ENCODE measurements around the gene RET.
A peak's percentile ranks its signal among the peaks of the same experiment; 100 is the strongest.
"Not testable (repeated sequence)": the region's sequence is repeated elsewhere in the genome, so short reads cannot be mapped to it uniquely, and the experiment has no call there.

The RET gene

GRCh38 chr10:43135656-43136055 lies 58.8 kb downstream of the RET start:
- no peak for DNase-seq (ENCODE audit: low spot score)

DNA sequence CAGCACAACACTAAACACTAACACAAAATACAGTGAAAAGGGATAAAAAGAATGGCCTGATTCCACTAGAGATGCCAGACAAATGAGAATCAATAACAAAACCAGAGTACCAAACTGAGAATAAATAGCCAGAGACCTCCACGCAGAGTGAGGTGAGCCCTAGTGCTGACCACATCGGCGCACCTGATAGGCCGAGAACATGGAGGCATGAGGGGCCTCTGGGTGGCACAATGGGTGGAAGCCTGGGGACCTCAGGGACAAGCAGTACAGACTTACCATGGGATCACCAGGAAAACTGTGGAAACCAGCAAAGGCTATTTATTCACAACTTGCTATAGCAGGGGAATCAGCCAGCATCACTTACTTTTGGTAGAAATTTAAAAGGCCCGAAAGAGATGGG lies 59.6 kb downstream of the RET start:
- DNase-seq (ENCODE audit: low spot score) = no peak

DNA sequence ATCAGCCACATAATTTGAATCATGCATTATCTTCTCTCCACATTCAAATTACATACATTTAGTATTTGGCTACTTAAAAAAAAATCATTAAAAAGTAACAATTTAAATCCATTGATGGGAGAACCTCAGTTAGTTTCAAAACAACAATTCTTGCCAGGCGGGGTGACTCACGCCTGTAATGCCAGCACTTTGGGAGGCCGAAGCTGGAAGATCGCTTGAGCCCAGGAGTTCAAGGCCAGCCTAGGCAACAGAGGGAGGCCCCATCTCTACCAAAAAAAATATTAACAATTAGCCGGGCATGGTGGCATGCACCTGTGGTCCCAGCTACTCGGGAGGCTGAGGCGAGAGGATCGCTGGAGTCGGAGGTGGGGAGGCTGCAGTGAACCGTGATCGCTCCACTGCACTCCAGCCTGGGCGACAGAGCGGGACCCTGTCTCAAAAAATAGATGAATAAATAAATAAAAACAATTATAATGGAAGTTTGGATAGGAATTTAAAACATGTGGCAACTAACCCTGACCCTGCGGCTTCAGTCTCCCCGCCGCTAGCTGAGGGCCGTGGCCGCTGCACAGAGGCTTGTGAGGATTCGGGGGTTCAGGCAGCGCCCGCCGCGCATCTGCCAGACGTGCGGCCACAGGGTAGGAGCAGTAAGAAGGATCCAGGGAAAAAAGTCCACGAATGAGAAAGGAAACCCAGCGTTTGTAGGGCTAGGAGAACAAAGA lies 60.3 kb downstream of the RET start:
- no peak for DNase-seq (ENCODE audit: low spot score)

- DNase-seq (ENCODE audit: low spot score) = peak; percentile 18
These were observed 60.8 kb downstream of the RET start for GRCh38 chr10:43137717-43138020.

DNA sequence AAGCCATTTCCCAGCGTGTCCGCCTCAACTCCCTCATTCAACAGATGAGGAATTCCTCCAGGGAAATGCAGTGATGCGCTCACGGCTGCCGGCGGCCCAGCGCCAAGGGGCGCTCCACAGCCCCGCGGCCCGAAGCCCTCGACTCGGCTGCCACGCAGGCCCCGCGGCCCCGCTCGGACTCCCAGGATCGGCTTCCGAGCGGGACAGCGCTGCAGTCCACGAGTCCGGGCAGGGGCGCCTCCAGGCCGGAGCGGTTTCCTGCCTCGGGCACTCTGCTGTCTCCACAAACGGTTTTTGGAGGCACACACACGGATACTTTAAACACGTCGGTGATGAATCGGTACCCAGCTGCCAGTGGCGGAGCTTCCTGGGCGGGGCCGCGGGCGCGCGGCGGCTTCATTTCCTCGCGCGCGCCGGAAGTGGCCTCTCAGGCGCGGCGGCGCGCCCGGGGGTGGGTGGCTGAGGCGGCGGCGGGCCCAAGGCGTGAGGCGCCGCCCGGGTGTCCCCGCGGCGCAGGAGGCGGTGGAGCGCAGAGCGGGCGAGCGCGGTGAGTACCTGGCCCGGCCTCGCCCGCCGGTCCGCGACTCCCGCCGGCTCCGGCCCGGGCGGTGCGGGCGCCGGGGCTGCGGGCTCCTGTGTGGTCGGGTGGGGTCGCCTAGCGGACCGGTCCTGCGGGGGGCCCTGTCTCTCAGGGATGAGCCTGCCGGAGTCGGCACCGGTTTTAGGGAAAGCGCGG lies 61.3 kb downstream of the RET start, which contains the start of gene CSGALNACT2:
Gene CSGALNACT2, plus strand, starts transcription at position 425 of the 736 bp plus-strand sequence. CDS start 16,705 bp downstream, outside the sequence.
- DNase-seq (ENCODE audit: low spot score) = peak; percentile 89

- peak; percentile 71 for DNase-seq (ENCODE audit: low spot score)
These were observed 61.9 kb downstream of the RET start for GRCh38 chr10:43138757-43139241.

DNA sequence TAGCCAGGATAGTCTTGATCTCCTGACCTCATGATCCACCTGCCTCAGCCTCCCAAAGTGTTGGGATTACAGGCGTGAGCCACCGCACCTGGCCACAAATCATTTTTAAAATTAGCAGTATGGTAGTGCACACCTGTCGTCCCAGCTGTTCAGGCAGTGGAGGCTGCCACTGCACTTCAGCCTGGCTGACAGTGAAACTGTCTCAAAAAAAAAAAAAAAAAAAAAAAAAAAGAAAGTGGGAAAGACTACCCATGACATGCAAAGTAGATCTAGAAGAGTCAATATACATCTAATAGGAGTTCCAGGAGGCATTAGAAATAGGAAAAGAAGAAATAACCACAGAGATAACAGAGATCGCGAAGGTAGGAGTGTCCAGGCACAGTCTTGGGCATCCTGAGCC lies 64.6 kb downstream of the RET start:
- DNase-seq (ENCODE audit: low spot score) = no peak

DNA sequence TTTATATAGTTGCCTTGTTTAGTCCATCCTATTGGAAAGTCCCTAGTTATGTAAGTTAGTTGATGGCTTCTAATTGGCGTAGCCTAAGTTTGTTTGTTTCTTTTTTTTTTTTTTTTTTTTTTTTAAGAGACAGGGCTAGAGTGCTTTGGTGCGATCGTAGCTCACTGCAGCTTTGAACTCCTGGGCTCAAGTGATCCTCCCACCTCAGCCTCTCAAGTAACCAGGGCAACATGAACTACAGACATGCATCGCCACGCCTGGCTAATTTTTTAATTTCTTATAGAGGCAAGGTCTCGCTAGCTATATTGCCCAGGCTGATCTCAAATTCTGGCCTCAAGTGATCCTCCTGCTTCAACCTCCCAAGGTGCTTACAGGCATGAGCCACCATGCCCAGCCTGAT lies 68.4 kb downstream of the RET start:
- DNase-seq (ENCODE audit: low spot score) = no peak

GRCh38 chr10:43145936-43146335 lies 69.1 kb downstream of the RET start:
- not testable (repeated sequence) for DNase-seq (ENCODE audit: low spot score)

DNA sequence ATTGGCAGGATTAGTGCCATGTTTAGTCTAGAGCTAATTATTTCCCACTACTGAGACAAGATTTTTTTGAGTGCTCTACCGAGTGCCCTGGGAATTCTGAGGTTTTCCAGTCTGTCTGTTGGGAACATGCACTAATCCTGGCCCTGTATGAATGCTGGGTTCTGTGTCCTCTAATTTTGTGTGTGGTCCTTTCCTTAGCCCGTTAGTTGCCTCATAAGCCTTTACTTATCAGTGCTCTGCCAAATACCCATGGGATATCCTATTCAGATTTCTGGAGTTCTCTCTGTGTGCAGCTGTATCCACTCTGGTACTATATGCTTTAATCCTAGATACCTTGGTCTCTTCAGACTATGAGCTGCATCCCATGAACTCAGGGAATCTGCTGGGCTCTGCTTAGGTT lies 74.5 kb downstream of the RET start:
- no peak for DNase-seq (ENCODE audit: low spot score)

GRCh38 chr10:43153901-43154300 lies 77.0 kb downstream of the RET start:
- DNase-seq (ENCODE audit: low spot score) = no peak

GRCh38 chr10:43155221-43155620 lies 78.4 kb downstream of the RET start:
- DNase-seq (ENCODE audit: low spot score) = no peak

GRCh38 chr10:43155741-43156140 lies 78.9 kb downstream of the RET start:
- DNase-seq (ENCODE audit: low spot score) = no peak

DNA sequence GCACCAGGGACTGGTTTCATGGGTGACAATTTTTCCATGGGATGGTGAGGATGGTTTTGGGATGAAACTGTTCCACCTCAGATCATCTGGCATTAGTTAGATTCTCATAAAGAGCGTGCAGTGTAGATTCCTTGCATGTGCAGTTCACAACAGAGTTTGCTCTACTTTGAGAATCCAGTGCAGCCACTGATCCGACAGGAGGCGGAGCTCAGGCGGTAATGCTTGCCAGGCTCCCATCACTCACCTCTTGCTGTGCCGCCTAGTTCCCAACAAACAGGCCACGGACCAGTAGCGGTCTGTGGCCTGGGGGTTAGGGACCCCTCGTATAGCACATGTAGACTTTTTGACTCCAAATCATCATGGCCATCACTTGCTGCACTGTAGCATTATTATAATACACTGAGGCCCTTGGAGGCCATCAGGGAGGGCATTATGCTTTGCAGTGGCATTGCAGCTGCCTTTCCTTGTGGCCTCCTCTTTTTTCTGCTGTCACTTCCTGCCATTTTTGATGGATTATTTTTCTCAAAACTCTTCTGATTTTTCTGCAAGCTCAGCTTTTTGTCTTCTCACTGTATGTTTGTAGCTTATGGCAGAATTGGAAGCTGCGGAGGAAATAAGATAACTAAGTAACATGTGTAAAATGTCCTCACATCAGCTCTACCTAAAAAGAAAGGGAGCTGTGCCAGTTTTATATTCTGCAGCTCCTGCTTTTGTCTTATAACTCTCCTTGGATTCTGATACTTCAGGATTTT lies 79.9 kb downstream of the RET start:
- no peak for DNase-seq (ENCODE audit: low spot score)

GRCh38 chr10:43158636-43159035 lies 81.8 kb downstream of the RET start:
- DNase-seq (ENCODE audit: low spot score) = no peak

DNA sequence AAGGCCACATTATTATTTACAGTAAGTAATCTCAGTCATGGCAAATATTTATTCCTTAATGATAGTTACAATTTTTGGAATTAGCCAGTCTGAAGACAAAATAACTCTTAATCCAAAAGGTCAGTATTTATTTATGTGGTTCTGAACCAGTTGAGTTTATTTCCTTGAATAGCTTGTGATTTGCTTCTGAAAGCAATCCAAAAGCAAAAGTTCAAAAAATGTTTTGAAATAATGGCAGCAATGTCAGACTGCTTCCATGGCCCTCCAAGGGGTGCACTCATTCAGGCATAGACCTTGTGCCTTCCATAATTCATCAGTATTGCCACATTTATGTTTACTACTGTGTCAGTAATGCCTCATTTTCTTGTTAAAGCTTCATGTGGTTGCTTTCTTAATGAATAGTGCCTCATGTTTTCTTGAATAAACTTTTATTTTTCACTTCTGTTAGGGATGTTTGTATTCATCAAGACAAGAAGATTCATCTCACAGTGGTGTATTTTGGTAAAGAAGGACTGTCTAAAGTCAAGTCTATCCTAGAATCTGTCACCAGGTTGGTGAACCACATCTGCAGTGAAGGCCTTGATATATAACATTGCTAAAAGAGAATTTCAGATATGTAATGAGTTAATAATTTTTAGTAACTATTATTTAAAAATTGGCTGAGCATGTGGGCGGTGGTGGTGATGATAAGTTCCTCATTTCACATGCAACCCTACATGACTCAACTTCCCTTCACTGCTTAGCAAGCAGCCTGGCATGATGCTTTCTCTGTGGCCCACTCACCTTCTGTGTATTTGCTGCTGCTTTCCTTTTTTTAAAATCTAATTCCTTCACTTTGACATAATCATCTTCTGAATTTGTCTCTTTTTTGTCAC lies 83.4 kb downstream of the RET start:
- DNase-seq (ENCODE audit: low spot score) = peak; percentile 25

GRCh38 chr10:43160921-43161255 lies 84.0 kb downstream of the RET start:
- no peak for DNase-seq (ENCODE audit: low spot score)

- no peak for DNase-seq (ENCODE audit: low spot score)
These were observed 85.7 kb downstream of the RET start for GRCh38 chr10:43162604-43163003.

DNA sequence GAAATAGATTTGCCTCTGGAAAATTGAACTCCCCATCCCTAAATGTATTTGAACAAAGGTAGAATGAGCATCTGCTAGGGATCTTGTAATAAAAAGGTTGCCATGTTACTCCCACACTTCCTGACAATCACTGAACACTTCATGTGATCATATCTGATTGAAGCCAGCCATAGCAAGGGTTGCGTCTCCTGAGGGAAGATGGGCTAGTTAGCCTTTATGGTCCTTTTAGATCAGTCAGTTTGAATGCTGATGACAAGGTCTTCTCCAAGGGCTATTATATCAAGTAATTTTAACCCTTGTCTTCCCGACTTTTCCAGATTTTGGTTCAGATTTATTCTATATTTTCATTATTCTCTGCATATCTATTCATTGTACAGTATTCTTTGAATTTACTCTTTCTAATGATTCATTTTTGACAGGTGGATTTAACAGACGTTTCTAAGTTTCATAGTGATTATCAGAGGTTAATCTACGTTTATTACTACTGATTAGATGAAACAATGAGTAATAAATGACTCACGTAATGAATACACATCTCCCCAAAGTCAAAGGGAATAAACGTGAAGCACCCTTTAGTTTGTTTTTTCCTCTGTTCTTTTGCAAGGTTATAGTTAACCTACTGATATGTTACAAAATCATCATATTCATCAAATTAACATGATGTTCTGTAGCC lies 89.5 kb downstream of the RET start:
- peak; percentile 25 for DNase-seq (ENCODE audit: low spot score)

- no peak for DNase-seq (ENCODE audit: low spot score)
These were observed 90.1 kb downstream of the RET start for GRCh38 chr10:43166880-43167497.

DNA sequence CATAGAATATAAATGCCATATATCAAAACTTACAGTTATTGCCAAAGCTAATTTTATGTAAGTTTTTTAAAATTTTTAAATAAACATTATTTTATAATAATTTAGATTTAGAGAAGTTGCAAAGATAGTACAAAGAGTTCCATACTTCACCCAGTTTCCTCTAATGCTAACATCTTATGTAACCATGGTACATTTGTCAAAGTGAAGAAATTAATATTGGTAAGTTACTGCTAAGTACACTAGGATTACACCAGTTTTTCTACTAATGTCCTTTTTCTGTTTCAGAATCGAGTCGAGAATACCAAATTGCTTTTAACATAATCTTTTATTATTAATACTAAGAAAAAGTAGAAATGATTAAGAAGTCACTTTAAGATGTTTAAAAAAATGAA lies 90.6 kb downstream of the RET start:
- DNase-seq (ENCODE audit: low spot score) = no peak
